ENCODE results near the gene TCP11L2. TPM values are rescaled to one million over a fixed set of nuclear protein-coding genes. Genes with fewer than 3 reads are reported as not detected.

The TCP11L2 gene
- total RNA-seq, 2 donors from 2014 or later: 13.3 to 45.6 TPM

- peak overlapping the region; percentile 86 for H3K27ac ChIP-seq
- H3K36me3 ChIP-seq: no peaks in the 10 kb centered on the region
- H3K9me3 ChIP-seq: no peaks in the 10 kb centered on the region
- H3K4me1 ChIP-seq: peaks cover 5% of the 10 kb centered on the region
- H3K4me3 ChIP-seq: no peak overlapping the region
- H3K27me3 ChIP-seq: no peaks in the 10 kb centered on the region
- TF ChIP-seq CTCF (IDR thresholded peaks at IDR 0.05): no peak
- intact Hi-C loops (cut with DNase I): no loop called here
- no peak for DNase-seq
- no peak overlapping the region for H3K9ac ChIP-seq (ENCODE audit: low read depth in 2 of 2, low read length in 2 of 2)
Measured at GRCh38 chr12:106276032-106276740, 26.3 kb upstream of the TCP11L2 start.

GRCh38 chr12:106280106-106280505 is 22.4 kb upstream of the TCP11L2 start:
- Histone ChIP-seq H3K27ac (no peak overlapping the region), H3K9ac (ENCODE audit: low read depth in 2 of 2, low read length in 2 of 2) (no peak overlapping the region), H3K36me3 (no peaks in the 10 kb centered on the region), H3K27me3 (no peaks in the 10 kb centered on the region), H3K4me1 (peaks cover 5% of the 10 kb centered on the region), H3K4me3 (no peak overlapping the region), H3K9me3 (no peaks in the 10 kb centered on the region)
- TF ChIP-seq CTCF (IDR thresholded peaks at IDR 0.05): no peak
- DNase-seq: no peak
- intact Hi-C loops (cut with DNase I): no loop called here

- peaks cover 5% of the 10 kb centered on the region for H3K4me1 ChIP-seq
- H3K27me3 ChIP-seq: no peaks in the 10 kb centered on the region
- TF ChIP-seq CTCF (IDR thresholded peaks at IDR 0.05): no peak
- DNase-seq: no peak
- intact Hi-C loops (cut with DNase I): no loop called here
- H3K36me3 ChIP-seq: no peaks in the 10 kb centered on the region
- no peak overlapping the region for H3K9ac ChIP-seq (ENCODE audit: low read depth in 2 of 2, low read length in 2 of 2)
- H3K4me3 ChIP-seq: no peak overlapping the region
- no peaks in the 10 kb centered on the region for H3K9me3 ChIP-seq
- no peak overlapping the region for H3K27ac ChIP-seq
Measured at GRCh38 chr12:106281056-106281782, 21.3 kb upstream of the TCP11L2 start.

GRCh38 chr12:106281804-106282203 is 20.7 kb upstream of the TCP11L2 start:
- H3K36me3 ChIP-seq: no peaks in the 10 kb centered on the region
- no peaks in the 10 kb centered on the region for H3K27me3 ChIP-seq
- H3K27ac ChIP-seq: no peak overlapping the region
- no peaks in the 10 kb centered on the region for H3K9me3 ChIP-seq
- DNase-seq: no peak
- peaks cover 5% of the 10 kb centered on the region for H3K4me1 ChIP-seq
- no peak for TF ChIP-seq CTCF (IDR thresholded peaks at IDR 0.05)
- intact Hi-C loops (cut with DNase I): loop anchor here (2.0 kb wide), 1 partner anchor 55 kb away; no protein-coding TSS in a partner anchor
- no peak overlapping the region for H3K4me3 ChIP-seq
- no peak overlapping the region for H3K9ac ChIP-seq (ENCODE audit: low read depth in 2 of 2, low read length in 2 of 2)

- peak; percentile 77 for DNase-seq
- H3K4me1 ChIP-seq: peaks cover 2% of the 10 kb centered on the region
- H3K9me3 ChIP-seq: no peaks in the 10 kb centered on the region
- H3K9ac ChIP-seq (ENCODE audit: low read depth in 2 of 2, low read length in 2 of 2): no peak overlapping the region
- H3K27me3 ChIP-seq: no peaks in the 10 kb centered on the region
- no peaks in the 10 kb centered on the region for H3K36me3 ChIP-seq
- H3K27ac ChIP-seq: no peak overlapping the region
- intact Hi-C loops (cut with DNase I): loop anchor here (2.0 kb wide), 1 partner anchor 56 kb away; no protein-coding TSS in a partner anchor
- peak; percentile 44 for TF ChIP-seq CTCF (IDR thresholded peaks at IDR 0.05)
- H3K4me3 ChIP-seq: no peak overlapping the region
Measured at GRCh38 chr12:106282457-106283097, 20.0 kb upstream of the TCP11L2 start.
